Hypothalamus (tissue), 51 donors: Measurements from ENCODE around the gene OTUD7B.

Experiments used
- DNase-seq, 51 donors: peaks; one replicate each; lab custom pipeline; 2025; lab: John Stamatoyannopoulos, UW

Gene OTUD7B

DNA sequence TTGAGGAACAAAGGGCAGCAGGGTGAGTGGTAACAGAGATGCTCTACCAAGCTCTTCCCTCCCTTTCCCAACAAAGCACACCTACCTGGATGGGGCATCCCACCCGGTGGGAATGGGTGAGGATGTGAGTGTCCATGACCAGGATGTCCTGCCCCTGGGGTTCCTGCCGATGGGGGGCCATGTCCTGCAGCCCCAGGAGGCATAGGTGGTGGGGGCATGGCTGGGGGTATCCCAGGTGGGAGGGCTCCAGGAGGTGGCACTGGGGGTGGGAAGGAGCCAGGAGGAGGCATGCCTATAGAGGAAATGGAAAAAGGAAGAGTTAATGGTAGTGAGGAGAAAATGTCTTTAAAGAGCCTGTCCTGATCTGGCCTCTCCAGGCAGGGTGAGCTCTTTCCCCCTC is 84.8 kb downstream of the OTUD7B start:
- no peak for DNase-seq

DNA sequence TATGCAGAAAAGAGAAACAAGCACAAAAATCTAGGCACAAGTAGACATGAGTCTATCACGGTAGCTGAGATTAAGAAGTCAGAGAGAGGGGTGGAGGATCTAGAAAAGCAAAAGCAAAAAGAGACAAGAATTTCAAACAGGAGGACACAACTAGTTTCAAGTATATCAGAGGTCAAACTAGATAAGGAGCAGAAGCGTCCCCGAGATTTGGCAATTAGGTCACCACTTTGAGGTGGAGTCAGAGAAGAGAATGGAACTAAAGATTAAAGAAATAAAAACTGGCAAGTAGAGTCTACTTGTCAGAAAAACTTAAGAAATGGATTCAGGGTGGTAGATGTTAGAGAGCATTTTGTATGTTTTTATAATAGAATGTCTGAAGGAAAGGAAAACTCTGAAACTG is 85.2 kb downstream of the OTUD7B start:
- DNase-seq: no peak

DNA sequence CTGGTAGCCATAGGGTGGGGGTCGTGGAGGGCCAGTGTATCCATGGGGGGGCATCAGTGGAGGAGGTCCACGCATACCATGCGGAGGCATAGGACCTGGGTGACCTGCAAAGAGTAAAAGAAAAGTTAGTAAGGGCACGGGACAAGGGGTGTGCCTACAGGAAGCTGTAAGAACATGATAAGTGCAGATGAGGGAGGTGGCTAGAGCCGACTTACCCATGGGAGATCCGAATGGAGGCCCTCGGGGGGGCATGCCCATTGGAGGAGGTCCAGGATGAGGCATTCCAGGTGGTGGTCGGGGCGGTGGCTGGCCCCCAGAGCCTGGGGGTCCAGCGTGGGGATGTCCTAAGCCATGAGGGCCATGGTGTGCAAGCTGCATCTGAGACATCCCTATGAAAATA is 86.9 kb downstream of the OTUD7B start:
- no peak for DNase-seq

DNA sequence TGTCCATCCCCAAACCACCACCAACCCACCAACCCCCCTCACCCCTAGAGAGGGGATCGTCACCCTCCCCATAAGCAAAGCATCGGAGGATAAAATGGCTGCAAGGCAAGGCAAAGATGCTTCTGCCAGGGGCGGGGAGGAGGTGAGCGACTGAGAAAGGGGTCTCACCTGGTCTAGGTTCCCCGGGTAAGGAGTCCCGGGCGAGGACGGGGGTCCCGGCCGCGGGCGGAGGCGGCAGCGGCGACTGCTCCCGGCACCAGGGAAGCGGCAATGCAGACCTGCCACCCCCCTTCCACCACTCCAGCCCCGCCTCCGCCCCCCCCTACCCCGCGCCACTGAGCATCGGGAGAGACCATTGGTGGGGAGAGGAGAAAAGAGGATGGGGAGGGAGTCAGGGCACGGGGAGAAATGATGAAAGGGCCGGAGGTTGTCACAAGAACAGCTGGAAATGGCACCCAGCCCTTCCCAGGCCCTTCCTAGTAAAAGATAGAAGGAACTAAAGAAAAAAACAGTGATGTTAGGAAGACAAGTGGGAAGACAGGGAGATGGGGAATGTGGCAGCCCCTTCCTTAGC is 92.9 kb downstream of the OTUD7B start, which contains the start of gene SV2A:
TSS of gene SV2A (minus strand) at position 274 of the 574 bp plus-strand sequence. CDS start 4,004 bp downstream, outside the sequence.
- DNase-seq: peak in 48 of 51 donors; percentile 10 to 88 (median 52)

DNA sequence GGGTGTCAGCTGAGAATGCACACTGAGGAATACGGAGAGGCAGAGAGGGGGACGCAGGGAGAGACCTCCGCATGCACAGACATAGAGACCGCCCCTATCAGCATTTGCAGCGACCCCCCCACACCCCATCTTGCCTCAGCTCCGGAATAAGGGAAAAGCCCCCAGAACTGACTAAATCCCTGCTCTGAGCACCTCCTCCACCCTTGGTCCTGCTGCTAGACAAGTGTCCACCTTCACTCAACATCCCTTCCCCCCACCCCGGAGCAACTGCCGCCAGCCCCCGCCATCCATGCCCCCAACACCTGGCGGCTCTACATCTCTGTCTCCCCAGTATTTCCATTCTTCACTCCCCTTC is 93.7 kb downstream of the OTUD7B start:
- peak in 2 of 51 donors; percentile 8 to 27 for DNase-seq

DNA sequence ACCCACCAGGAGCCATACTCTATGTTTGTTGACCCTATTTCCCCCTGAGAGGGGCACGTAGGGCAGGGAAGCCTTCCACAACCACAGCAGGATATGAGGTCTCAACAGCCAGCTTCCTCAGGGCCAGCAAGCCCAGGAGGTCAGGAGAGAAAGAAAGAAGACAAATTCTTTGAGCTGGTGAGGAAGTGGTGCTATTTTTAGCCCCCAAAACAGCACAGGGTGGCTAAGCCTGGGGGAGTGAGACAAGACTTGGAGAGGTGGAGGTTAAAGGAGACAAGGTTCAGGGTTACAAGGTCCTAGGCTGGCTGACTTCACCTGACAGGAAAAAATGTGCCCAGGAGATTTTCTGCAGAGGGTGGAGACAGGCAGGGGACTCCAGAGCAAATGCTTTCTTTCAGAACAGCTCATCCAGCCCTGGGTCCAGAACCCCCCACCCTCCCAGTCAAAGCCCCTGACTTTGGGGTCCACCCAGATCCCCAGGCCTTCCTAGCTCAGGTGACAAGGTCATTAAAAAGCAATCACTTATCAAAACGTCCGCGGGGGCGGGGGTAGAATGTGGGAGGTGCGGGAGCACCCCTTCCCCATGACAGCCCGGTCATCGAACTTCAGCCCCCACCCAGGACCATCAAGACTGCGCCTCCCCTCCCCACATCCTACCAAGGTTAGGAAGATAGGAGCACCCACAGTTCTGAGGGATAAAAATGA is 94.2 kb downstream of the OTUD7B start:
- DNase-seq: peak in 2 of 51 donors; percentile 3 to 29

DNA sequence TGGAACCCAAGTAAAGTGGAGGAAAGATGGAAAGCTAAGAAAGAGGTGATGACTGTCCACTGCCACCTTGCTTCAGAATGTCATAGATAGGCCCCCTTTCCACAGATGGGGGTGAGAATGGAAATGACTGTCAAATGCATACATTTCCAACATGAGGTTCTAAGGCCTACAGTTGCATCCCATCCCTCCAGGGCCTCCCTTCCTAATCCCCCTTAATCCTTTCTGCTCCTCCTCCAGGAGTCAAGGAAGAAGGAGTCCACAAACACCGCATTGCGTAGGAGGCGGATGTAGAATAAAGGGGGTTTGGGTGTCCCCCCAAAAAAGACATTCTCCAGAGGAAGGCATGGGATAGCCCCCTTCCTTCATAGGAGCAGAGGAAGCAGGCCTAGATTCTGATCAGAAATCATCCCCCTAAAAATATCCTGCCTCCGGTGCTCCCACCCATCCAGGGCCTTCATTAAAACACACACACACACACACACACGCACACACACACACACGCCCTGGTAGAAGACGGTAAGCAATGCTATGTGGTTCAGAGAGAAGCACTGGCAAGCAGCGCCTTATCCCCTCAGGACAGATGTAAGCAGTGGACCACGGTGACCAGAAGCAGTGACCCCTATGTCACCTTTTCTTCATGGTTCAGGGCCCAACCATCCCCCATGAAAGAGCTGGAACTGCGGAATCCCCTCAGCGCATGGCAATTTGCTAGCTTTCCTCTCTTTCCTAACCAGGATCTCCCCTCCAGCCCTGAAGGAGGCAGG is 94.9 kb downstream of the OTUD7B start:
- DNase-seq: peak in 1 of 51 donors; percentile 29

DNA sequence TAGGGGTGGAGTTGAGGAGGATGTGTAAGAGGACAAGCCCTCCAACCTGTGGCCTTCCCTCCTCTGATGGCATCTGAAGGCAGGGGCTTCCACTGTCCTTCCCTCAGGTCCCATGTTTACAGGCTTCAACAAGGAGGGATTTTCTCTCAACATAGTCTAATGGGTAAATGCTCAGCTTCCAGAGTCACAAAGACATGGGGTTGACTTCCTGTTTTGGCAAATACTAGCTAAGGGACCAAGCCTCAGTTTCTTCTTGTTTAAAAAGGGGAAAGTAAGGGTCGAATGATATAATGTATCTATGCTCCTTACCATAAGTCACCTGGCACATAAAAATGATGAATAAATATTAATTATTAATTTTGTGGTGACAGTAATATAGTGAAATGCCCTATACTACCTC is 96.0 kb downstream of the OTUD7B start:
- DNase-seq: no peak

DNA sequence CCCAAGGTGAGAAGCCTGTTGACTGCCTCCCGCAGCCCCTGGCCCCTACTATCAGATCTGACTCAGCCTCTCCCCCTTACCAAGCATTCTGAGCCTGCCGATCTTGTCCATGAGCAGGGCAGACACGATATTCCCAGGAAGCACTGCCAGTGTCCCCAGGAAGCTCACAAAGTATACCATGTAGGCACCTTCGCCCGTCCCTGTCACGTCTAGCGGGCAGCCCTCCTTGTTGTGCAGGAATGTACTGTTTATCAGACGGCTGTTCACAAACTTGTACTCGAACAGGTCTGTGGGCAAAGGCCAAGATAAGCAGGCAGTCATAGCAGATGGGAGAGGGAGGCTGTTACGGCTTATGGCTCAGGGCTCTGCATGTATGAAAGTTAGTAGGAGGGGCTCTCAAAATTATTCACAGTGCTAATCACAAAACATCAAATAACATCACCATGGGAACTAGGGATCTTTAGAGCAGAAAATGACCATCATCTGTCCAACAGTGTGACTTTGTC is 103.9 kb downstream of the OTUD7B start:
- DNase-seq: no peak

DNA sequence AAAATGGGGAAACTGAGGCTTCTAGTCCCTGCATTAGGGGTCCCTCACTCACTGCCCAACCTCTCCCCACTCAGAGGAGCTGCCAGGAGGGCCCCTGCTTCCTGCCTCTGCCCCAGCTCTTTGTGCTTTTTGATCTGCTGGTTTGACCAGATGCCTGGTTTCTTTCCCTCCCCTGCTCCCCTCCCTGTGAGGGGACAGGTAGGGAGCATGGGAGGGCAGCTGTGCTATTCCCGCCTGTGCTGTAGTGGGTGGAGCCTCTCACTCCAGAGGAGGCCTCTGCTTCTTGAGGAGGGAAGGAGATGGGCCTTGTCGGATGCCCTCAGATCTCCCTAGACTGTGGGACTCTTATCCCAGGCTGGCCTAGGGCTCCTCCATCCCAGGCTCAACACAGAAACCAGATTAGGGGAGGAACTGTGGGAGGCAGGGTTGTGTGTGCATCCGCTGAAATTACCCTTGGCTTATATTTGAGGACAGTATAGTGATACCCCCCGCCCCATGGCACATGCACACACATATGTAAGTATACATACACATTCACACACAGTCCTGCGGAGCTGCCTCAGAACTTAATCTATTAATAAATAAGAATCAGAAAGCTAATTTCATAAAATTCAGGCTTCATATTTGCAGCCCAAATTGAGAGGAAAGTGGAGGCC is 106.6 kb downstream of the OTUD7B start:
- DNase-seq: no peak

DNA sequence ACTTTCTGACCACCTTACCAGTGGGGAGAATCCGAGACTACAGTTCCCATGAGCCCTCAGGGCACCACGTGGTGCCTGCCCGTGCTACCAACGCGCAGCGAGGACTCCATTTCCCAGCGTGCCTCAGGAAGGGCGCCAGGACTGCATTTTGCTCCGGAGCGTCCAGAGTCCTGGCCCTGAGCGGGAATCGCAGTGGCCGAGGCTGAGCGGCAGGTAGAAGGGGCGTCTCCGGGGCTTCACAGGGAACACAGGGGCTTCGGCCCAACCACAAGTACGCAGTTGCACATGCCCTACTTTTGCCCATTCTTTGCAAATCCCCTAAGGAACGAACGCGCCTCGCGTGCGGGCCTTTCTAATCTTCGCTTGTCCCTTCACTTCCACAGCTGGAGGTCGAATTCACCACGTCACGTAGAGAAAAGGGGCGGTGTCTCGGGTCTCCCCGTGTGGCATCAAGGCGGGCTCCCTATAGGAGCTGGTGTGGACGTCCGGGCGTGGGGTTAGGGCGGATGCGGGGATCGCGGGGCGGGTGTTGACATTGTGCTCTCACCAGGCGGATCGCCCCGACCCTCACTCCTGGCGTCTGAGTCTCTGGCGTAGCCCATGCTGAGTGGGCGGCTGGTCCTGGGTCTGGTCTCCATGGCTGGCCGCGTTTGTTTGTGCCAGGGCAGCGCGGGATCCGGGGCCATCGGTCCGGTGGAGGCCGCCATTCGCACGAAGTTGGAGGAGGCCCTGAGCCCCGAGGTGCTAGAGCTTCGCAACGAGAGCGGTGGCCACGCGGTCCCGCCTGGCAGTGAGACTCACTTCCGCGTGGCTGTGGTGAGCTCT is 110.9 kb downstream of the OTUD7B start, which contains the start of gene BOLA1:
TSS of gene BOLA1 (plus strand) at position 109 of the 825 bp plus-strand sequence. CDS start at position 601, 492 bp downstream.
- DNase-seq: peak; percentile 55 to 95 (median 89)

DNA sequence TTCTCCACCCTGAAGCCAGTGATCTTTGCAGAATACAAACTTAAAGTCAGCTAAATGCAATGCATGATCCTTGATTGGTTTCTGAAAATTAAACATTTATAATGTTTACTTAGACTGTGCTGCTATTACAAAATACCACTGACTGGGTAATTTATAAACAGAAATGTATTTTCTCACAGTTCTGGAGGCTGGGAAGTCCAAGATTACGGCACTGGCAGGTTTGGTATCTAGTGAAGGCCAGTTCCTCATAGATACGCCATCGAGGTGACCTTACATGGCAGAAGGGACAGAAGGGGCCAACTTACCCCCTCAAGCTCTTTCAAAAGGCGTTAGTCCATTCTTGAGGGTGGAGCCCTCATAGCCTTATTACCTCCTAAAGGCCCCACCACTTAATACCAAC is 114.0 kb downstream of the OTUD7B start:
- DNase-seq: no peak

DNA sequence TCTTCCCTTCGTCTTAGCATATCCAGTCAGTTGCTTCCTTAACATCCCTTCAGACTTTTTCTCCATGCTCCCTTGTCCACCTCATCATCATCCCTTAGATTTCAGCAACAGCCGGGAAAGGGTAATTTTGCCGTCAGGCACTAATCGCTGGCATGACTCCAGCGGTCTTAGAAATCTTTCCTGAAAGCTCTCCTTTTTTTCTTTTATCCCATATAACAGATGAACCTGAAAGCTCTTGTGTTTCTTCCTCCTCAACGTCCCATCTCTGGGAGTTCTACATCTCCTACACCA is 121.6 kb downstream of the OTUD7B start:
- peak in 6 of 51 donors; percentile 2 to 35 (median 23) for DNase-seq

DNA sequence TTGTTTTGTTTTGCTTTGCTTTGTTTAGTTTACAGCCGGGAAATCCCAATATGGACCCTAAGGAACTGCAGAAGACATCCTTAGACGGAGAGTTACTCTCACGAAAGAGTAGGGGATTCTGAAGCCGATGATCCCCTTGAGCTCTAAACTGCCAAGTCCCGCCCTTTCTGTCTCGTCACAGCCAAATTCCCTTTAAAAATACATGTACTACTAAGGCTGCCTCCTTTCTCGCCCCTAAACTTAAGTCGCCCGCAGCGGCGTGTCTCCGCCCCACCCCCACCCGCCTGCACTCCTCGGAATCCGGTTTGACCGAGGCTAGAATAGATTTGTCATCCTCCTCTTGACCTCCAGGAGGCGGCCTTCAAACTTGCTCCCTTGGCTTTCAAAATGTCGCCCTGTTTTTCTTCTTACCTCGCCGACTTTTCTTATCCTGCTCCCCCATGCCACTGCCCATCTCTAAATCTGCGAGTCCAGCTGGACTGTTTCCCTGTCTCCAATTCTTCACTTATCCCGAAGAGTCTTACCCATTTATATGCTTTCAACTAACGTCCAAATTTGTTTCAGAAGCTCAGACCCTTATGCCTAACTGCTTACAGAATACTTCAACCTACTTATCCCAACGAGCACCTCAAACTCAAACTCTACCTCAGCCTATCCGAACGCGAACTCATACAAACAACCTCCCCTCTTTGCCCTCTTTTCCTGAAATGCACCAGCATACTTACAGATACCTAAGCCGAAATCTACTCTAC is 122.1 kb downstream of the OTUD7B start:
- DNase-seq: peak in 50 of 51 donors; percentile 12 to 95 (median 60)
